Embryonic facial prominence (tissue), 1 donor: ENCODE data around the gene FADS6.

Experiments used
- DNase-seq: peaks from one replicate; pipeline ENCODE4 v3.0.0-alpha.2; 2016; ENCODE audit errors: extremely low spot score

FADS6 gene

DNA sequence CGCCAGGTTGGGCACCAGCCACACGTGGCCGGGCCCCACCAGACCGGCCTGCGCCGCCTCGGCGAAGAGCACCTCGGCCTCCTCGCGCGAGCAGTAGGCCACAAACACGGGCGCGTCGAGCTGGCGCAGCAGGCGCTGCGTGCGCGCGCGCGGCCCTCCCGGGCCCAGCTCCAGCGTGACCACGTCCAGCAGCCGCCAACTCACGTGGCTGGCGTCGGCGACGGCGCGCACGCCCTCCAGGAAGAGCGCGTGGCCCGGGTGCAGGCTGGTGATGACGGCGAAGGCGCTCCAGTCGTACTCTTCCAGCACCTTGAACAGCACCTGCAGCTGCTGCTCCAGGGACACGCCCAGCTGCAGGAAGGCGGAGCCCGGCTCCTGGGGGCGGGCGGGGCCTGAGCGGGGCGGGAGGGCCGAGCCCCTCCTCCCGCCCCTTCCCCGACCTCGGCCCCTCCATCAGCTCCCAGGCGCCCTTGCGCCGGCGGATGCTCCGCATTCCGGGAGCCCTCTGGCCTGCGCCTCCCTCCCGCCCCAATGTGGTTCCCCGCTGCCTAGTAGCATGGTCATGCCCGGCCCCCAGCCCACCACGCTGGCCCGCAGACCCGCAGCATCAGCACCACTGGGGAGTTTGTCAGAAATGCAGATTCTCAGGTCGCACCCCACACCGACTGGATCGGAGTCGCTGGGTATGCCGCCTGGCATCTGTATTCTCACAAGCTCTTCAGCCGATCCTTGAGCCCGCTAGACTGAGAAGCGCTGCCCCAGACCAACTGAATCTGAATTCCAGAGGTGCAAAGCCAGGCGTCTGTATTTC, 41.0 kb downstream of the FADS6 start:
- no peak for DNase-seq

DNA sequence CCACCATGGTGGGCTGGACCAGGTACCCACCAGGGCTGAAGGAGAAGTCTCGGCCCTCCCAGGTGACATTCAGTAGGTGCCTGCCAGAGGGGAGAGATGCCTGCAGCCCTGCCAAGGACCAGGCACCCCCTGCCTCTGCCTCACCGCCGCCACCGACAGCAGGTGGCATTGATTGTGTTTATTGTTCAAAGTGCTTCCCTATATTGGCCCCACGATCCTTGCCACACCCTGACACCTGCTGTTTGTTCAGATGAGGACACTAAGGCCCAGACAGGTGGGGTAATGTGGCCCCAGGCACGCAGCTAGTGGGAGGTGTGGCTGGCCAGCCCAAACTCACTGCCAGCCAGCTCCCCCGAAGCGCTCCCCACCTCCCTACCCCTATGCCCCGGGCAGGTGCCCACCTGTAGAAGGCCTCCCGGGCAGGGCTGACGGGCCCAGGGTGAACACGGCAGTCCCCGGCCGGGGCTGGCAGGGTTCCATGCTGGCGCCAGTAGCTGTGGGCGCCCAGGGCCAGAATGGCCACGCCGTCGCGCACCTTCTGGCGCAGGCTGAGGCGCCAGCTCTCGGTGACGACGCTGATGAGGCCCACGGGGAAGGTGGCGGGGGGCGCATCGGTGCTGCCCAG, 41.7 kb downstream of the FADS6 start:
- no peak for DNase-seq

DNA sequence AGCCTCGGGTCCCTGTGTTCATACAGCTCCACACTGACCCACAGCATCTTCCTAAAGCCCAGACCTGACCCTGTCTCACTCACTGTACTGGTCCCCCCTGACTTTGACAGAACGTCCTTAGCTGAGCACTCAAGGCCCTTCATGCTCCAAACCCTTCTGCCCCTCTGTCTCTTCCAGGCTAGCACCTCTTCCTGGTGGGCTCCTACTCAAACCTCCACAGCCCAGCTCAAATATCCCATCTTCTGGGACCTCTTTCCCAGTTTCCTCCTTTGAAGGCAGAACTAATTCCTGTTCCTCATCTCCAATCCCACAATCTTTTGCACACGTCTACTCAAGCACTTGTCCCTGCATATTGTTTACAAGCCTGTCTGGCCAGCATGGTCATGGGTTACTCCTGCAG, 42.5 kb downstream of the FADS6 start:
- no peak for DNase-seq

DNA sequence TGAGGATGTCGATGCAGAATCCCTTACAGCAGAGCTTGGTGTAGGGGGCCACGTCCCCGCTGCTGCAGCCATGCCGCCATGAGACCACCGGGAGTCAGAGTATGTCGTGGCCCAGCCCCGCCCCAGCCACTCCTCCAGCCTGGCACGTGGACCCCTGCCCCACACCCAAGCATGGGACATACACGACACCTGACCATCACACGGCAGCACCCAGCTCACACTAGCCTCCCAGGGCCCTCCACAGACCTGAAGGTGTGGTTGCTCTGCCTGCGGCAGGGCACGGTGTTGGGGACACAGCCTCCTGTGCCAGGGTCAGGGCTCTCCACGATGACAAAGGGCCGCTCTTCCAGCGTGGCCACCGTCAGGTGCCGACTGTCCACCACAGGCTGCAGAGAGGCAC, 43.1 kb downstream of the FADS6 start:
- DNase-seq = no peak

DNA sequence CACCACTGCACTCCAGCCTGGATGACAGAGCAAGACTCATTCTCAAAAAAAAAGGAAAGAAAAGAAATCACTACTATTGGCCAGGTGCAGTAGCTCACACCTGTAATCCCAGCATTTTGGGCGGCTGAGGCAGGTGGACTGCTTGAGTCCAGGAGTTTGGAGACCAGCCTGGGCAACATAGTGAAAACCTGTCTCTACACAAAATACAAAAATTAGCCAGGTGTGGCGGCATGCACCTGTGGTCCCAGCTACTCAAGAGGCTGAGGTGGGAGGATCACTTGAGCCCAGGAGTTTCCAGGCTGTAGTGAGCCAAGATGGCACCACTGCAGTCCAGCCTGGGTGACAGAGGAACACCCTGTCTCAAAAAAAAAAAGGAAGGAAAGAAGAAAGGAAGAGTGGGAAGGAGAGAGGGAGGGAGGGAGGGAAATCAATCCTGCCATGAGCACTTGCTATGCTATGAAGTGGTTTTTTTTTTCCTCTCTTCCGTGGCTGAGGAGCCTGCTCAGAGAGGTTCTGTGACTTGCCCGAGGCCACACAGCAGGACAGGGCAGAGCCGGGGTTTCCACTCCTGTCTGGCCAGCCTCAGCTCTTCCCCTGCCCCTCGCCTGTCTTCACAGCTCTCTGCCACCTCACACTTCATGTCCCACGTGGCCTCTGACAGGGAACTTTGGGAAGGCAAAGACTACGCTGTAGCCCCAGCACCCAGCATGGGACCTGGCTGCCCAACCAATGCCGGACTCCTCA, 44.6 kb downstream of the FADS6 start:
- no peak for DNase-seq

DNA sequence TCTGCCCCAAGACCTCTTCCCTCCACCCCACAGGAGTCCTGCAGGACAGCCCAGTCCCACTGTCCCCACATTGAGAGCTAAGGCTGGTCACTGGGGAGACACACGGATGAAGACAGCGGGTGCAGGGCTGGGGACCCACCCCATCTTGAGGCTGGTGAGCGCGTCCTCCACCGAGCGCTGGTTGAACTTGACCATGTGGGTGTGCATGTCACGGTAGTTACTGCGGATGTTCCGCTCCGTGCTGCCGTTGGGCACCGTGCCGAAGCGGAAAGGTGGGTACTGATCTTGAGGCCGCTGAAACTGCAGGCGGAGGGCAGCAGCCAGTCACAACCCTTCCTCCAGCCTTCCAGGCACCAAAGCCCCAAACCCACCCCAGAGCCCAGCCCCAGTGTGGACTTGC, 46.8 kb downstream of the FADS6 start:
- DNase-seq = no peak

DNA sequence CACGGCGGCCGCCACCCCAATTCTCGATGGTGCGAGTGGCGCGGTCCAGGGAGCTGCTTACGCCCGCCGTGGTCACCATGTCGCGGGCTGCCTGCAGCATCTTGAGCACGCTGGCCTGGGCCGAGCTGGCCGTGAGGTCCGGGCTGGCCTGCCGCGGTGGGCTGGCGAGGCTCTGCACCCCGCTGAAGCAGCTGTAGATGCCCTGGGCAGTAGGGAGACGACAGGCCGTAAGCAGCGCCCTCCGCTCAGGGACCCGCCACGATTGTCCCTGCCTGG, 50.1 kb downstream of the FADS6 start:
- DNase-seq = no peak

DNA sequence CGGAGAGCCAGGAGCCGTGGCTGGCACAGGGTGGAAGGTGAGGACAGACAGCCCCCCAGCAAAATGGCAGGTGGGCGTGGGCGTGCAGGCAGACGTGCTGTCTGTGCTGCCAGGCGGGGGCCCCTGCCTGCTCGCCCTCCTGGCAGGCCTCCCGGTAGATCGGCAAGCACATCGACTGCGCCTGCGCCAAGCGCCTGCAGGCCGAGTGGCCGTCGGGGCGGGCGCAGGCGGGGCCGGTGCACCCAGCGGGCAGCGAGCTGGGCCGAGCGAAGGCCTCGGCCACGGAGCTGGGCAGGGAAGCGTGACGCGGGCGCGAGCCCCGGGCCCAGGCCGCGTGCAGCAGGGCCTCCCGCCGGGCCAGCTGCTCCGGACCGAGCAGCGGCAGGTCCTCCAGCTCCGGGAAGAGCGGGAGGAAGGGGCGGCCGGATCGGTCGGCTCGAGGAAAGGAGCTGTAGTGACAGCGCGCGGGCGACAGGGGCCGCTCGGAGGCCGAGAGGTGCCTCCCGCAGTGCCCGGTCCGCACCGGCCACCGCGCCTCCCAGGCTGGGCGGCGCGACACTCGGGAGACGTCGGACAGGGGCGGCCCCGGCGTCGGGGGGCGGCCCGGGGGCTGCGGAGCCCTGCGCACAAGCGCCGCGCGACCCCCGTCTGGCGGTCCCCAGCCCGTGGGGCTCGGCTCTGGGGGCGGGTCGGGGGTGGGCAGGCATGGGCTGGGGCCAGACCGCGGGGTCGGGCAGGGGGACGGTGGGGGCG, 50.7 kb downstream of the FADS6 start:
- DNase-seq = no peak

DNA sequence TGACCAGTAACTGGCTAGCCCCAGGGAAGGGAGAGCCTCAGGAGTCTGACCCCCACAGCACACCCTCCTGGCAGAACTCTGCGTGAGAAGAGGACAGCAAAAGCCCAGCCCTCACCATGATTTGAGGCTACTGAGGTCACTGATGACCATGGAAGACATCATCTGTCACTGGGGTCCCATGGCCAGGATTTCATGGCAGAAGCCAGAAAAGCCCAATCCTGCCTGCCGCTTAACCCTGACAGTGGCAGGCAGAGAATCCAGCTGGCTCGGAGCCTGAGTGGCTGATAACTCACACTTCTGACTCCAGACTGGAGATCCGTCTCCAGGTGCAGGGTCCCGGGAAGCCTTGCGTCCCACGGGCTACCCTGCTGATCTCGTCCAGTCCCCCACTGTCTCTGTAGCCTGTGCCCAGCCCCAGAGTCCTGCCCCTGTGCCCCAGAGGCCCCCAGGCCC, 51.3 kb downstream of the FADS6 start:
- no peak for DNase-seq

DNA sequence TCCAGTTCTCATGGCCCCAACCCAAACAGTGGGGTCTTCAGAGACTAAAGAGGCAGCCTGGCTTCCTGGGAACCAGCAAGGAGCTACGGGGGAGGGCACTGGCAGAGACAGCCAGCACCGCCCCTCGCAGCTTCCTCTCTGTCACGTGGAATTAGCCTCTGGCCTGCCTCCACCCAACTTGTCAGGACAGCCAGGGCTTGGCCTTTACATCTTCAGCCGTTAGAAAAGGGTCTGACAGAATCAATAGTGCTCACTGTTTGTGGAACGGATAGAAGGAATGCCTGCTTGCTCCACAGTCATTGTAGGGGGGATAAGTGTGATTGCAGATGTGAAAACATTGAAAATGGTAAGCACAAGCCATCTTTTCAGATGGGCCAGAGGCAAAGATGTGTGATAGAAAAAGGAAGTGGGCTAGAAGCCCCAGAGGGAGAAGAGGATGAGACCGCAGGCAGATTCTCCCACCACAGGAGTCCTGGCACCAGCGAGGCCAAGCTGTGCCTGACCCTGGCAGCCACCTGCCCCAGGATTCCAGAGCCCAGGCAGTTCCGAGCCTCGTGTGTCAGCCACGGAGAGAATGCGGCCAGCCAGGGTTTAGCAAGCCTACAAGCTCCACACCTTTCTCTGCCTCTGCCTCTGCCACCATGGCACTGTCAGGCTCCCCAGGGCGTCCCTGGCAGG, 52.3 kb downstream of the FADS6 start:
- DNase-seq = no peak

DNA sequence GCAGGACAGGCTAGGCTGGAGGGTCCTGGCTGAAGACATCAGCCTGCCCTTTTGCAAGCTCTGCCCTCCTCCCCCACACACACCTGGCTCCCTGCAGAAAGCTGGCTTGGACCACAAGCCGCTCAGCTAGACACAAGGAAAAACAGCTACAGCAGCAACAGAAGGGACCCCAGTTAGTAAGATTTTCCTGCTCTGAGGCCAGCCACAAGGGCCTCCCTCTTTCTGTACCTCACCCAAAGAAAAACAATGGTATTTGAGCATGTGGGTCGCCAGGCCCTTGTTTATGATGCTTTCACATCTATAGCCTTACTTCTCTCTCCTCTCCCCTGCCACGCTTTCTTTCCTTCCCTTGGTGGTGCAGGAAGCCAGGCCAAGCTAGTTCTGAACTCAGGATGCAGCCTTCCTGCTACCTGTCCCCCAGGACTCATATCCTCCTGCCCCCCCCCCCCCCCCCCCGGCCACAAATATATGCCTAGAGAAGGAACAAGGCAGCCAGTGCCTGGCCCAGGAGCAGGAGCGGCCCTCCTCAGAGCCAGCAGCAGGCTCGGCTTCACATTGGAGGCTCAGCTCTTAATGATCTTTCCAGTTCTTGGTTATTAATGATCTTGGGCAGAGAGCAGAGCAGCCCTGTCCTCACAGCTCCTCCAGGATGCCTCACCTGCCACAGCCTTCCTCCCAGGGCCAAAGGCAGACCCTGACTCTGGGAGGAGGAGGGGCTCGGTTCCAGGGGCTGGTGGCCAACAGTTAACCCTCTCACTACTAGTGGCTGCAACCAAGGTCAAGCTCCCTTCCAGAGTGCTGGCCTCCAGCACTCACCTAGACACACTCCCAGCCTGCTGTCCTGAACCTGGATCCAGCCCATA, 53.2 kb downstream of the FADS6 start:
- DNase-seq = no peak

DNA sequence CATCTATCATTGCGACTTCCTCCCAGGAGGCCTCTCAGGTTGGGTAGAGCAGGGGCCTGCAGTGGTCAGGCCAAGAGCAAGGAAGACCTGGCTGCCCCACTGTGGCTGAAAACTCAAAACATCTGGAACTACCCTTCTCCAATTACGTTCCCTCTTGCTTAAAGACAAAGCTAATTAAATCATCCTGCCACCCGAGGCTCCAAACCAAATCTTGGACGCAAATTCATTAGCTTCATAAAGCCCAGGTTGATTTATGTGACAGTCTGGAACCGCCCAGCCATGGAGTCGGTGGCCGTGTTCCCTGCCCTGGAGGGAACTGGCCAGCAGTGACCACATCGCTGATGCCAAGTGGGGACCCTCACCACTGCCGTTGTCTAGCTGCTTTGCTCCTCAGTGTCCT, 55.2 kb downstream of the FADS6 start:
- DNase-seq = no peak

DNA sequence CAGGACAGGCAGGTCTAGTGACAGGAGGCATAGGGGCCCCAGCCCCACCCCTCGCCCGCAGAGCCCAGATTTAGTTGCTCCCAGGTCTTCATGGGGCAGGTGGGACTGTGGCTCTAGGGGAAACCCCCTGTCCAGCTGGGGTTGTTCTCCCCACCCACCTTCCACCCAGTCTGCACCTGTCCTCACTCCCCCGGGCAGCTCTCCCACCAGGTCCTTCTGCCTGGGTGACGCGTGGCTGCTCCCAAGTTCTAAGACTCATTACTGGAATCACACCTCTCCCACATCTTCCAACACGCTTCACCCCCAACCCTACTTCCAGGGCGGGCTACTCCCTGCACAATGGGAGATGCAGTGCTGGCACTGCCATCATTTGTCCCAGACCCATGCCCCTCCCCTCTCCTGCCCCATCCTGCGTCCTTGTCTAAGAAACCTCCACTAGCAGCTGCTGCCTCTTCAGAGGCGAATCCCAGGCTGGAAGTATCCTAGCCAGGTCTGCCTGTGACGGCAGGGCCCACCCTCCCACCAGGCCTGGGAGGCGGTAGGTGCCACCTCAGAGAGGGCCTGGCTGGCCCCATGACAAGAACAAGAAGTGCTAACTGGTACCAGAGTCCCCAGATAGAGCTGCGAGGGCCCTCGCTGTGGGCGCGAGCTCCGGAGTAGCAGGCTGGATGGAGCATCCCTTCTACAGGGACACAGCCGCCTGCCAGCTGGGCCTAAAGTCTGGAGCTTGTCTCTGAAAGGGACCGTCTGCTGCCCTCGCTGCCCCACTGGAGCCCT, 56.6 kb downstream of the FADS6 start:
- no peak for DNase-seq

DNA sequence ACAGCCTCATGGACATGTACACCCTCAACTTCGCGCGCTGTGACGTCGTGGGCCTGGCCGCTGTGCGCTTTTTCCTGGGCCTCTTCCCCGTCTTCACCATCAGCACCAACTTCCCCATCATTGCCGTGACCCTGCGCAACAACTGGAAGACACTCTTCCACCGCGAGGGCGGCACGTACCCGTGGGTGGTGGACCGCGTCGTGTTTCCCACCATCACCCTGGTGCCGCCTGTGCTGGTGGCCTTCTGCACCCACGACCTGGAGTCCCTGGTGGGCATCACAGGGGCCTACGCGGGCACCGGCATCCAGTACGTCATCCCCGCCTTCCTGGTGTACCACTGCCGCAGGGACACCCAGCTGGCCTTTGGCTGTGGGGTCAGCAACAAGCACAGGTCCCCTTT, 57.2 kb downstream of the FADS6 start:
- DNase-seq = no peak

DNA sequence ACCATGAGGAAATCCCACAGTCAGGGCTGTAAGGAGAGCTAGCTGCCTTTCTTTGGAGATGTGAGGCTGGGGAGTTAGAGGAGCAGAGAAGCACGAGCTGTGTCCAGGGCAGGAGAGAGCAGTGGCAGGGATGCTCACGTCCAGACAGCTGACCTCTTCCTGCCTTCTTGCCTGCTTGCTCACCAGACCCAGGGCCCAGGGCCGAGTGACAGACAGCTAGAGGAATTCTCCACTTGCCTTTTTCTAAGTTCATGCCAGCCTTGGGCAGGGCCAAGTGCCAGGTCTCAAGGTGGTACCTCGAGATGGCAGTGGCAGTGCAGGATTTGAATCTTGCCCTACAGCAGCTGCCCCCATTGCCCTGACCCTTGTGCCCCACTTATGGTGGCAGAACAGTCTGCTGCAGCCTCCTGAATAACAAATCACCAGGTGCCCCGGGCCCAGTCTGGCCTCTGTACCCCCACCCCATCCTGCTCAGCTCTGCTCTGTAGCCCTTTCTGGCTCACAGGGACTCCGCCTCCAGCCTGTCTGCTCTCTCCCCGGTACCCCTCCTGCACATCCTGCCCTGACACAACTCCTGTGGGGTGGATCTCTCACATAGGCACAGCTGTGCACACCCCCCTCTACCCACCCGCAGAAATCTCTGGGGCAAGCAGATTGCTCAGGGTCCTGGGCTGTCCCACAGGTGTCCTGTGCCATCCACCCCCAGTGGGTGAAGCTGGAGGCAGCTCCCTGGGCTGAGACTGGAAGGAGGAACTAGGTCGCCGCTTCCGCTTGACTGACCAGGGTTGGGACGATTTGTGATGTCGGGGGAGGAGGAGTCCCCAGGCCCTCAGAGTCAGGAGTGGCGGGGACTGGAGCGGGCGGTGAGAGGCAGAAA, 59.7 kb downstream of the FADS6 start:
- no peak for DNase-seq

DNA sequence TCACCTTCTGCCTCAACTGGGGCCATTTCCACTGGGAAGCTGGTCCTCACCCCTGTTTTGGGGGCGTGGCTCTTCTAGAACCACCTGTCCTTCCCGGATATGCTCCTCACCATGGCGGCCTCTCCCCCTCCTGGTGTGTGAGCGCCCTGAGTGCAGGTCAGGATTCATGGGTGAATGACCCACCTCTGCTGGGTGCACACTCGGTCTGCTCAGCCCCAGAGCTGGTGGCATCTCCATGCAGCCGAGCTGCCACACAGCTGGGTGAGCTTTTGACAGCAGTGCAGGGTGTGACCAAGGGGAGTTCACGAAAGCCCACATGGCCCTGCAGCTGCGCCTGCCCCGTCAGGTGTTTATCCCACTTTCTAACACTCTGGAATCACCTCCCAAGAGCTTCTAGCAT, 61.0 kb downstream of the FADS6 start:
- DNase-seq = no peak

DNA sequence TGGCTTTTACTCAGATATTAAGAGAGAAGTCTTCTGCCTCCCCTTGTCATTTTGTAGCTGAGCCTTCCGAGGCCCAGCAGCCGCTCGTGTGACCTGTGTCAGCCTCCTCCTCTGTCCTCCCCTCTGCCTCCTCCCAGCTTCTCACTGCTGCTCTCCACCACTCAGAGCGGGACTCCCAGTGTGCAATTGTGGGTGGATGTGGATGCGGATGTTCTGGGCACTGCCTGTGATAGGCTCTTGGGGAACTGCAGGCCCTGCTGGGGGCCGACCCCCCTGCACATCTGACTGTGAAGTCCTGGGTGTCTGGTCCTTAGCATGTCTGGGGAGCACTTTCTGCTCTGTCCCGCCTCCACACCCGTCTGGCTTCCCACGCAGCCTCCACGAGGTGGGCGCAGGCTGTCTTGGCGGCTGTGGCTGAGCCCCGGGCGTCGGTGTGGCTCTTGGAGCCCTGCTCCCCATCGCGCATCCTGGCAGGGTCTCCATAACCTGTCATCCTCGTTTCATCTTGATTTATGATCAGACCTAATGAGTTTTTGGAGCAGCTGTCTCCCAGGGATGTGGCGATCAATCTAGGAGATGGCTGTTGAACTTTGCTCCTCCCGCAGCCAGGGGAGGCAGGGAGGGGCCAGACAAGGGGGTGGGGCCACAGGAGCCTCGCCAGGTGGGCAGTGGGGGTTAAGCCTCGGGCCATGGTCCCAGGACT, 61.8 kb downstream of the FADS6 start:
- DNase-seq = no peak

DNA sequence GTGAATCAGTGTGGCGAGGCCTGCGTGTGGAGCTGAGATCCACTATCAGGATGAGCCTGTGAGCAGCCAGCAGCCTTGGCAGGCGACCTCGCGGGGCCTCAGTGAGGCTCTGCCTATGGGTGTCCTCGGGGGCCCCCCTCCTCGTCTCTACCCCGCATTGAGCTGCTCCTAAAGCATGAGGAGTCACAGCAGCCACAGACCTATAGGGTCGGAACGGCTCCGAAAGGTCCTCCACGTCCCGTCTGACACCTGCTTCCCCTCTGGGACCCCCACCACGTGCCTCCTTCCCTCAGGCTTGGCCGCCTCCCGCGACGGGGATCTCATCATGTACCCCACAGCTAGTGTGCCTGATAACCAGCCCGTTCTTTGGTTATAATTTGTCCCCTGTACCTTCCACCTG, 62.6 kb downstream of the FADS6 start:
- DNase-seq = no peak
